H1 (cell line): ENCODE results near the gene ZNRF2. TPM values are rescaled to one million over a fixed set of nuclear protein-coding genes. Genes with fewer than 3 reads are reported as not detected.

ENCODE experiments used
- CTCF ChIA-PET: fragments of 300-600 bp; sonication (Branson Sonifier 250); formaldehyde crosslinking; loops from one replicate; lab custom pipeline; 2021; ENCODE audit not compliant: partially characterized antibody; lab: Charles Lee
- POLR2A ChIA-PET: fragments of 300-600 bp; sonication (Branson Sonifier 250); formaldehyde crosslinking; loops from one replicate; lab custom pipeline; 2021; ENCODE audit warnings: inconsistent platforms; ENCODE audit not compliant: partially characterized antibody; lab: Charles Lee
- DNase-seq, 2 experiments: peaks; one replicate each; pipeline versions ENCODE4 v3.0.0 to v3.0.0-alpha.2; 2010 to 2022; ENCODE audit warnings: low spot score in 2 of 2, low read depth in 1 of 2, mixed read lengths in 1 of 2
- FAIRE-seq: peaks from 2 replicates; lab custom pipeline; 2011; peaks lifted over from hg19 to GRCh38; lab: Jason Lieb, UNC
- H2AFZ ChIP-seq: 2 replicates; pipeline ENCODE4 v1.8.1; 2012; ENCODE audit warnings: low read length, inconsistent platforms
- H2AK5ac ChIP-seq: 2 replicates; pipeline ENCODE4 v1.6.1; 2013; ENCODE audit warnings: low read depth, low read length
- H2BK120ac ChIP-seq: replicated peaks from 2 replicates; pipeline ENCODE3; 2013; ENCODE audit warnings: low read depth, low read length, inconsistent platforms
- H2BK12ac ChIP-seq: 2 replicates; pipeline ENCODE4 v1.6.1; 2013; ENCODE audit warnings: low read depth, low read length
- H2BK15ac ChIP-seq: 2 replicates; pipeline ENCODE4 v1.6.1; 2013; ENCODE audit warnings: low read length
- H2BK20ac ChIP-seq: 2 replicates; pipeline ENCODE4 v1.6.1; 2013; ENCODE audit warnings: low read length
- H2BK5ac ChIP-seq: 2 replicates; pipeline ENCODE4 v1.6.1; 2013; ENCODE audit warnings: low read depth, low read length
- H3K14ac ChIP-seq: 2 replicates; pipeline ENCODE4 v1.6.1; 2013; ENCODE audit warnings: inconsistent platforms; ENCODE audit not compliant: insufficient read length
- H3K18ac ChIP-seq: 2 replicates; pipeline ENCODE4 v1.6.1; 2013; ENCODE audit warnings: low read length; ENCODE audit errors: extremely low read depth
- H3K23ac ChIP-seq: 2 replicates; pipeline ENCODE4 v1.6.1; 2013; ENCODE audit warnings: inconsistent platforms; ENCODE audit not compliant: insufficient read length
- H3K23me2 ChIP-seq: 2 replicates; pipeline ENCODE4 v1.6.1; 2013; ENCODE audit warnings: low read depth, low read length
- H3K27ac ChIP-seq: 2 replicates; pipeline ENCODE4 v1.6.1; 2011; ENCODE audit warnings: low read depth, low read length, inconsistent platforms
- H3K27me3 ChIP-seq, 4 experiments: replicated peaks in 1 of 4; 1 replicate in 1 of 4; 2 replicates in 3 of 4; pipeline versions ENCODE4 v1.6.1 to v1.8.1; 2011 to 2013; ENCODE audit warnings: low read length in 3 of 4, mild to moderate bottlenecking in 3 of 4, inconsistent platforms in 2 of 4, mixed read lengths in 2 of 4, moderate library complexity in 1 of 4; ENCODE audit not compliant: control insufficient read depth in 3 of 4, insufficient read depth in 3 of 4; ENCODE audit errors: extremely low read depth in 1 of 4
- H3K36me3 ChIP-seq, 4 experiments: 2 replicates each; pipeline versions ENCODE4 v1.6.1 to v1.8.1; 2011 to 2013; ENCODE audit warnings: mild to moderate bottlenecking in 4 of 4, low read length in 3 of 4, moderate library complexity in 2 of 4, control low read depth in 1 of 4, inconsistent platforms in 1 of 4; ENCODE audit not compliant: insufficient read depth in 4 of 4, control insufficient read depth in 2 of 4
- H3K4ac ChIP-seq: replicated peaks from 2 replicates; pipeline ENCODE3; 2013; ENCODE audit warnings: low read length, low read depth, mixed read lengths, inconsistent platforms; ENCODE audit not compliant: insufficient read length
- H3K4me1 ChIP-seq, 4 experiments: replicated peaks in 1 of 4; 1 replicate in 1 of 4; 2 replicates in 3 of 4; pipeline versions ENCODE4 v1.6.1 to v1.8.1; 2011 to 2013; ENCODE audit warnings: low read length in 3 of 4, inconsistent platforms in 2 of 4, mixed read lengths in 1 of 4; ENCODE audit not compliant: insufficient read depth in 4 of 4, control insufficient read depth in 3 of 4
- H3K4me2 ChIP-seq, 2 experiments: 2 replicates each; pipeline versions ENCODE4 v1.6.1 to v1.8.1; 2011 to 2013; ENCODE audit warnings: low read depth in 2 of 2, low read length in 2 of 2, control low read depth in 1 of 2, inconsistent platforms in 1 of 2, mild to moderate bottlenecking in 1 of 2; ENCODE audit not compliant: insufficient read depth in 1 of 2
- H3K4me3 ChIP-seq, 4 experiments: fragments of 200-600, 300-600 bp in 1 of 4; sonication (generic), shearing (Covaris generic), sonication (Bioruptor Twin) in 1 of 4; 2 replicates each; pipeline versions ENCODE4 v1.5.1 to v1.8.1; 2011 to 2016; ENCODE audit warnings: low read length in 4 of 4, low read depth in 3 of 4, control low read depth in 2 of 4, inconsistent platforms in 2 of 4, mild to moderate bottlenecking in 2 of 4, mixed read lengths in 1 of 4, moderate library complexity in 1 of 4; ENCODE audit not compliant: insufficient read depth in 2 of 4; ENCODE audit errors: extremely low read depth in 1 of 4
- H3K56ac ChIP-seq: replicated peaks from 2 replicates; pipeline ENCODE3; 2013; ENCODE audit warnings: low read depth, mild to moderate bottlenecking, mixed read lengths, low read length, inconsistent platforms; ENCODE audit not compliant: insufficient read length
- H3K79me1 ChIP-seq: 2 replicates; pipeline ENCODE4 v1.6.1; 2013; ENCODE audit warnings: low read depth, low read length, control low read depth
- H3K79me2 ChIP-seq, 2 experiments: 2 replicates each; pipeline versions ENCODE4 v1.6.1 to v1.8.1; 2012 to 2013; ENCODE audit warnings: low read length in 2 of 2, mild to moderate bottlenecking in 2 of 2, inconsistent platforms in 1 of 2; ENCODE audit not compliant: insufficient read depth in 2 of 2, control insufficient read depth in 1 of 2
- H3K9ac ChIP-seq, 4 experiments: replicated peaks in 1 of 4; 1 replicate in 1 of 4; 2 replicates in 3 of 4; pipeline versions ENCODE4 v1.6.1 to v1.8.1; 2011 to 2013; ENCODE audit warnings: low read depth in 3 of 4, low read length in 3 of 4, control low read depth in 2 of 4, mild to moderate bottlenecking in 2 of 4, moderate library complexity in 2 of 4, inconsistent platforms in 1 of 4; ENCODE audit errors: extremely low read depth in 1 of 4
- H3K9me3 ChIP-seq, 2 experiments: 2 replicates each; pipeline versions ENCODE4 v1.6.1 to v1.8.1; 2012 to 2013; ENCODE audit warnings: mild to moderate bottlenecking in 2 of 2, moderate library complexity in 2 of 2, control low read depth in 1 of 2, inconsistent platforms in 1 of 2, low read depth in 1 of 2, low read length in 1 of 2, mixed read lengths in 1 of 2; ENCODE audit not compliant: insufficient read depth in 2 of 2
- H4K20me1 ChIP-seq, 2 experiments: replicated peaks in 1 of 2; 2 replicates each; pipeline versions ENCODE3 to v1.8.1; 2011 to 2013; ENCODE audit warnings: inconsistent platforms in 2 of 2, low read length in 2 of 2, mild to moderate bottlenecking in 1 of 2; ENCODE audit not compliant: insufficient read depth in 2 of 2, control insufficient read depth in 1 of 2
- H4K5ac ChIP-seq: 2 replicates; pipeline ENCODE4 v1.6.1; 2013; ENCODE audit warnings: low read length, low read depth, mixed read lengths, inconsistent platforms; ENCODE audit not compliant: insufficient read length
- H4K8ac ChIP-seq: 2 replicates; pipeline ENCODE4 v1.8.0; 2013; ENCODE audit warnings: mild to moderate bottlenecking, moderate library complexity, low read length, inconsistent platforms; ENCODE audit not compliant: insufficient read depth; ENCODE audit errors: extremely low read depth
- H4K91ac ChIP-seq: replicated peaks from 2 replicates; pipeline ENCODE3; 2013; ENCODE audit warnings: low read length, mixed read lengths, inconsistent platforms; ENCODE audit not compliant: insufficient read length
- CTBP2 ChIP-seq: IDR thresholded peaks from 2 replicates; pipeline ENCODE4 v1.7.0; 2011; ENCODE audit warnings: borderline replicate concordance, mild to moderate bottlenecking, moderate library complexity, mixed read lengths, low read length; ENCODE audit not compliant: insufficient read depth, insufficient read length
- GTF2F1 ChIP-seq: IDR thresholded peaks from 2 replicates; pipeline ENCODE4 v1.6.1; 2012; ENCODE audit warnings: low read depth, low read length, improper control_type of control experiment, borderline replicate concordance
- HDAC2 ChIP-seq, 2 experiments: fragments of 300-600 bp in 1 of 2; sonication (generic) in 1 of 2; IDR thresholded peaks; 2 replicates each; pipeline ENCODE4 v1.6.1; 2011 to 2012; ENCODE audit warnings: low read depth in 2 of 2, low read length in 2 of 2, mild to moderate bottlenecking in 2 of 2, moderate library complexity in 2 of 2, borderline replicate concordance in 1 of 2, inconsistent platforms in 1 of 2
- RFX5 ChIP-seq: IDR thresholded peaks from 2 replicates; pipeline ENCODE4 v1.6.1; 2011; ENCODE audit warnings: low read depth, low read length, improper control_type of control experiment, borderline replicate concordance
- RNF2 ChIP-seq: fragments of 200-900, 300-1000 bp; sonication (generic); IDR thresholded peaks from 2 replicates; pipeline ENCODE4 v1.7.1; 2016; ENCODE audit warnings: borderline replicate concordance, low read depth, mild to moderate bottlenecking, antibody characterized with exemption, low read length; ENCODE audit not compliant: poor library complexity, severe bottlenecking; ENCODE audit errors: missing control alignments
- TAF1 ChIP-seq: IDR thresholded peaks from 2 replicates; pipeline ENCODE4 v1.6.1; 2011; ENCODE audit warnings: mild to moderate bottlenecking, low read depth, low read length
- YY1 ChIP-seq: IDR thresholded peaks from 2 replicates; pipeline ENCODE4 v1.6.1; 2011; ENCODE audit warnings: low read depth, mild to moderate bottlenecking, low read length
- ZNF274 ChIP-seq: IDR thresholded peaks from 2 replicates; pipeline ENCODE4 v1.7.0; 2012; ENCODE audit warnings: low read length, borderline replicate concordance; ENCODE audit errors: extremely low read depth
- WGBS, 2 experiments: shearing (Covaris generic) in 1 of 2; methylation state at CpG; one replicate each; pipeline versions ENCODE4 v1.1.6 to v1.1.7; 2013 to 2015; ENCODE audit warnings: low lambda C conversion rate in 2 of 2, mixed read lengths in 2 of 2, inconsistent platforms in 1 of 2, low coverage in 1 of 2, missing lambda C conversion rate in 1 of 2; ENCODE audit not compliant: insufficient replicate concordance in 2 of 2, insufficient coverage in 1 of 2, insufficient read length in 1 of 2; ENCODE audit errors: extremely low coverage in 1 of 2, missing lambda C conversion rate in 1 of 2; 5-methylcytosine and 5-hydroxymethylcytosine counted together
- polyA plus RNA-seq, 7 experiments: library from polyadenylated mRNA; depleted of rRNA in 3 of 7; stranded (reverse) in 5 of 7; unstranded in 2 of 7; fragments of >200 nt in 5 of 7; fragments of 200-250 nt in 2 of 7; gene quantifications; 1 replicate in 5 of 7; 2 replicates in 1 of 7; 4 replicates in 1 of 7; pipeline versions ENCODE4 v1.2.1 to v1.2.3, GENCODE V29; 2011 to 2013; ENCODE audit warnings: missing spikeins in 2 of 7, mixed read lengths in 2 of 7
- total RNA-seq: library from RNA; stranded (reverse); fragmentation: NEBNext Ultra II Directional; extraction: Animal tissue kit (Norgen Biotek cat#: 25700); gene quantifications from 2 replicates; pipeline ENCODE4 v1.2.1, GENCODE V29; 2021

Gene ZNRF2
- total and polyA plus RNA-seq, 2 of the 8 experiments (the other 6 are each of a cell fraction or from before 2014, with no cell fraction given): 2.9 to 16.2 TPM

- Histone ChIP-seq H2AK5ac (no peak overlapping the region), H3K4ac (no peak overlapping the region), H3K9me3 (no peaks in the 10 kb centered on the region), H2BK120ac (no peak overlapping the region), H3K36me3 (no peaks in the 10 kb centered on the region; a peak in 1 of 8 replicates), H4K5ac (no peak overlapping the region), H3K27me3 (no peaks in the 10 kb centered on the region), H3K79me1 (no peaks in the 10 kb centered on the region), H3K9ac (no peak overlapping the region), H3K14ac (no peak overlapping the region), H3K56ac (no peak overlapping the region), H2BK20ac (no peak overlapping the region), H3K4me3 (no peak overlapping the region), H2BK15ac (no peak overlapping the region), H2AFZ (no peak overlapping the region), H4K91ac (no peak overlapping the region), H2BK5ac (no peak overlapping the region), H3K18ac (no peak overlapping the region), H3K27ac (no peak overlapping the region), H2BK12ac (no peak overlapping the region), H3K79me2 (0 out of 4 replicates have a peak, but pooled peaks cover 0 to 4% of the 10 kb centered on the region in 2 experiments), H4K20me1 (no peaks in the 10 kb centered on the region), H3K23ac (no peak overlapping the region), H3K23me2 (no peaks in the 10 kb centered on the region), H3K4me1 (peaks cover 0 to 11% (median 3%) of the 10 kb centered on the region in 4 experiments; a peak in 3 of 7 replicates), H3K4me2 (no peak overlapping the region), H4K8ac (no peak overlapping the region)
- POLR2A ChIA-PET: no interaction called here
- WGBS, 2 experiments: 100% methylated on average over 1 of the region's 1 CpG; no CpG with 5 or more reads in 1 of the 2 experiments
- CTCF ChIA-PET: interaction anchor here (0.7 to 1.1 kb wide), 4 partner anchors 8 to 84 kb away, joined by 3 to 4 read pairs (median 3); no protein-coding TSS in a partner anchor
- FAIRE-seq (no peak), DNase-seq (no peak)
- TF ChIP-seq GTF2F1: no peak
- no peak for TF ChIP-seq RFX5
- no peak for TF ChIP-seq YY1
- no peak for TF ChIP-seq TAF1
- no peak for TF ChIP-seq ZNF274
- TF ChIP-seq CTBP2: no peak
- TF ChIP-seq HDAC2 (IDR thresholded peaks at IDR 0.05; ENCODE audit: borderline replicate concordance in 1 of 2, low read depth in 2 of 2, low read length in 2 of 2): no peak
- no peak for TF ChIP-seq RNF2
These were observed 75.6 kb downstream of the ZNRF2 start for GRCh38 chr7:30359957-30360356.
